GM18951 (cell line): ENCODE measurements around the gene HERPUD1.
A peak's percentile ranks its signal among the peaks of the same experiment; 100 is the strongest.
"Not testable (repeated sequence)": the region's sequence is repeated elsewhere in the genome, so short reads cannot be mapped to it uniquely, and the experiment has no call there.

ENCODE experiments used
- POLR2A ChIP-seq: IDR thresholded peaks from 4 replicates; pipeline ENCODE4 v1.6.1; 2011; ENCODE audit warnings: mild to moderate bottlenecking; ENCODE audit not compliant: insufficient read length, insufficient read depth; ENCODE audit errors: extremely low read depth
- in situ Hi-C: fragments of 300-500 bp; cut with MboI; formaldehyde crosslinking; loops from one replicate; pipeline ENCODE4 v1.12.0; 2022; ENCODE audit warnings: low sequenced_read_pairs, mixed read lengths, inconsistent platforms; ENCODE audit not compliant: unreplicated experiment

Gene HERPUD1

DNA sequence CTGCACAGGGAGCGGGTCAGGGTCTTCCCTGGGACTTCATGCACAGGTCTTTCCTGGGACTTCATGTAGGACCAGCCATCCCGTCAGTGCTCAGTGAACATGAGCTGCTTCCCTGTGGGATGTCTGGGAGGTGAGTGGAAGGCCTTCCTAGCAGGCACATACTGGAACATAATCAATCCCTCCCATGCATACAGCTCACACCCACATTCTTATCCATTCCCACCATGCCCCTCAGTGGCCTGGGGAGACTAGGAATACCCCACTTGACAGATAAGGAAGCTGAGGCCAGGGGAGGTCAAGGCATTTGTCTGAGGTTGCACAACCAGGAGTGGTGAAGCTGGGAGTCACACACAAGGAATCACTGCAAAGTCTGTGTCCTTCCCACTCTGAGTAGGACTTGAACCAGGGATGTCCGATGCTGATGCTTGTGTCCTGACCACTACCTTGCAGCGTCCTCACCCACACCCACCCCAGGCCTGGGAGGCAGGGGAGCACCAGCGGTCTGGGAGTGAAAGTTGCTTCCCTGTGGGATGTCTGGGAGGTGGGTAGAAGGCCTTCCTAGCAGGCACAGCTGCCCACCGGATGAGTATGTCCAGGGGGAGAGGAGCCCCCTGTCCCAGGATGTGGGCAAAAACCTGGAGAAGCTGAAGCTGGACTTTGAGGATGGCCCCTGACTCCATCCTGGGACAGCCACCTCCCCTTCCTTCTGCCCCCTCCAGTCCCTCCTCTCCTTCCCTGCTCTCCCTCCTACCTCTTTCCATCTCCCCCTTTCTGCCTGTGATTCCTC lies 56.4 kb downstream of the HERPUD1 start:
- TF ChIP-seq POLR2A, result no peak
- in situ Hi-C loops, result no loop called here

GRCh38 chr16:56988948-56989945 lies 57.3 kb downstream of the HERPUD1 start, which contains the start of gene NLRC5:
Gene NLRC5 (plus strand): TSS chr16:56989557. CDS start chr16:57020713, 31,156 bp downstream.
- TF ChIP-seq POLR2A, result peak; percentile 92
- in situ Hi-C loops, result no loop called here

GRCh38 chr16:56989988-56990387 lies 58.0 kb downstream of the HERPUD1 start:
- no peak for TF ChIP-seq POLR2A
- in situ Hi-C loops, result no loop called here

GRCh38 chr16:56990407-56991286 lies 58.7 kb downstream of the HERPUD1 start:
- TF ChIP-seq POLR2A, result peak; percentile 29
- in situ Hi-C loops, result no loop called here

GRCh38 chr16:56992431-56992830 lies 60.5 kb downstream of the HERPUD1 start:
- in situ Hi-C loops, result not testable (repeated sequence)

GRCh38 chr16:56993204-56993603 lies 61.3 kb downstream of the HERPUD1 start:
- no peak for TF ChIP-seq POLR2A
- in situ Hi-C loops, result no loop called here

DNA sequence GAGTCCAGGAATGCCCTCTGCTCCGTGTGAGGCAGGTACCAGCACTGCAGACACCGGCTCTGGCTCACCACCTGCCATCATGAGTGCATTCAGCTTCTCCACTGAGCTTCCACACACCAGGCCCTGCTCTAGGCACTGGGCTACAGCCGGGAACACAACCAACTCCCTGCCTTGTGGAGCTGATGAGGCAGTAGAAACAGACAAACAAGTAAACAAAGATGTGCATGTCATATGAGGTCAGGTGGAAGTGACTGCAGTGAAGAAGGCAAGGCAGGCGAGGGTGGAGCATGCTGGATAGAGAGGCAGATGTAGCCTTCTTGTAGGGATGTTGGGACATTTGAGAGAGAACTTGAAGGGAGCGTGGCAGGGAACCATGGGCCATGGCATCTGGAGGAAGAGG lies 62.4 kb downstream of the HERPUD1 start:
- no peak for TF ChIP-seq POLR2A
- in situ Hi-C loops, result no loop called here
